ENCODE results near the gene TMCC1. TPM values are rescaled to one million over a fixed set of nuclear protein-coding genes. Genes with fewer than 3 reads are reported as not detected.

The TMCC1 gene
- total and polyA plus RNA-seq, 4 donors = 10.2 to 60.0 (median 11.0) TPM

- TF ChIP-seq HNF4A (conservative IDR thresholded peaks at IDR 0.05) = no peak
- TF ChIP-seq FOXA1 (IDR thresholded peaks at IDR 0.05) = no peak
- no peak for TF ChIP-seq CTCF (IDR thresholded peaks at IDR 0.05; ENCODE audit: low read depth, low read length, missing input control)
- TF ChIP-seq GABPA (IDR thresholded peaks at IDR 0.05 in 1 of 2, conservative IDR thresholded peaks at IDR 0.05 in 1 of 2) = no peak
- TF ChIP-seq SP1 (IDR thresholded peaks at IDR 0.05) = no peak
These were observed 257.9 kb downstream of the TMCC1 start (continued) for GRCh38 chr3:129635656-129636055.

GRCh38 chr3:129633751-129634481, 259.6 kb downstream of the TMCC1 start:
- Histone ChIP-seq H3K27ac (ENCODE audit: low read depth in 1 of 2, low read length in 2 of 2) (no peak overlapping the region), H3K9me3 (ENCODE audit: control insufficient read depth in 4 of 4, low read length in 3 of 4) (no peaks in the 10 kb centered on the region)
- 88% methylated on average over 10 of the region's 10 CpGs for WGBS

GRCh38 chr3:129632977-129633376, 260.5 kb downstream of the TMCC1 start:
- 91% methylated on average over 10 of the region's 10 CpGs for WGBS
- no peak for DNase-seq (ENCODE audit: low spot score)
- no peak overlapping the region for H3K9ac ChIP-seq (ENCODE audit: low read depth in 1 of 2, low read length in 2 of 2)

More at GRCh38 chr3:129633751-129634481, 259.6 kb downstream of the TMCC1 start:
- DNase-seq (ENCODE audit: low spot score) = no peak
- Histone ChIP-seq H3K36me3 (ENCODE audit: control insufficient read depth in 4 of 4, insufficient read depth in 3 of 4, low read depth in 1 of 4, low read length in 3 of 4) (no peaks in the 10 kb centered on the region), H3K4me3 (ENCODE audit: low read depth in 1 of 3, low read length in 3 of 3) (no peak overlapping the region), H3K4me1 (ENCODE audit: control insufficient read depth in 4 of 4, insufficient read depth in 4 of 4, low read length in 3 of 4) (no peaks in the 10 kb centered on the region), H3K27me3 (ENCODE audit: control insufficient read depth in 4 of 4, insufficient read depth in 4 of 4, low read length in 3 of 4) (no peaks in the 10 kb centered on the region), H3K9ac (ENCODE audit: low read depth in 1 of 2, low read length in 2 of 2) (no peak overlapping the region)
- TF ChIP-seq FOXA2 (IDR thresholded peaks at IDR 0.05) = no peak
- TF ChIP-seq SP1 (IDR thresholded peaks at IDR 0.05) = no peak
- no peak for TF ChIP-seq JUND (IDR thresholded peaks at IDR 0.05)
- TF ChIP-seq RAD21 (IDR thresholded peaks at IDR 0.05) = no peak
- TF ChIP-seq FOXA1 (IDR thresholded peaks at IDR 0.05) = no peak
- no peak for TF ChIP-seq CTCF (IDR thresholded peaks at IDR 0.05; ENCODE audit: low read depth, low read length, missing input control)
- TF ChIP-seq ATF3 (IDR thresholded peaks at IDR 0.05) = no peak
- no peak for TF ChIP-seq TAF1 (conservative IDR thresholded peaks at IDR 0.05)
- TF ChIP-seq NR2F2 (IDR thresholded peaks at IDR 0.05) = no peak
- no peak for TF ChIP-seq GABPA (IDR thresholded peaks at IDR 0.05 in 1 of 2, conservative IDR thresholded peaks at IDR 0.05 in 1 of 2)
- TF ChIP-seq HNF4G (IDR thresholded peaks at IDR 0.05) = no peak
- TF ChIP-seq RXRA (IDR thresholded peaks at IDR 0.05) = no peak

More at GRCh38 chr3:129632977-129633376, 260.5 kb downstream of the TMCC1 start:
- Histone ChIP-seq H3K4me3 (ENCODE audit: low read depth in 1 of 3, low read length in 3 of 3) (no peak overlapping the region), H3K36me3 (ENCODE audit: control insufficient read depth in 4 of 4, insufficient read depth in 3 of 4, low read depth in 1 of 4, low read length in 3 of 4) (no peaks in the 10 kb centered on the region), H3K27me3 (ENCODE audit: control insufficient read depth in 4 of 4, insufficient read depth in 4 of 4, low read length in 3 of 4) (no peaks in the 10 kb centered on the region), H3K4me1 (ENCODE audit: control insufficient read depth in 4 of 4, insufficient read depth in 4 of 4, low read length in 3 of 4) (peaks cover 2 to 4% (median 3%) of the 10 kb centered on the region in 4 donors), H3K27ac (ENCODE audit: low read depth in 1 of 2, low read length in 2 of 2) (no peak overlapping the region), H3K9me3 (ENCODE audit: control insufficient read depth in 4 of 4, low read length in 3 of 4) (no peaks in the 10 kb centered on the region)
- no peak for TF ChIP-seq RAD21 (IDR thresholded peaks at IDR 0.05)
- no peak for TF ChIP-seq TAF1 (conservative IDR thresholded peaks at IDR 0.05)

Data from liver (tissue), 9 donors.